HG03139 (cell line): Measurements from ENCODE around the gene CD7.

ENCODE experiments used
- ATAC-seq: cut with Tn5 transposase; IDR thresholded peaks from one replicate; pipeline ENCODE4 v1.9.1; 2021; ENCODE audit not compliant: unreplicated experiment

CD7 gene

DNA sequence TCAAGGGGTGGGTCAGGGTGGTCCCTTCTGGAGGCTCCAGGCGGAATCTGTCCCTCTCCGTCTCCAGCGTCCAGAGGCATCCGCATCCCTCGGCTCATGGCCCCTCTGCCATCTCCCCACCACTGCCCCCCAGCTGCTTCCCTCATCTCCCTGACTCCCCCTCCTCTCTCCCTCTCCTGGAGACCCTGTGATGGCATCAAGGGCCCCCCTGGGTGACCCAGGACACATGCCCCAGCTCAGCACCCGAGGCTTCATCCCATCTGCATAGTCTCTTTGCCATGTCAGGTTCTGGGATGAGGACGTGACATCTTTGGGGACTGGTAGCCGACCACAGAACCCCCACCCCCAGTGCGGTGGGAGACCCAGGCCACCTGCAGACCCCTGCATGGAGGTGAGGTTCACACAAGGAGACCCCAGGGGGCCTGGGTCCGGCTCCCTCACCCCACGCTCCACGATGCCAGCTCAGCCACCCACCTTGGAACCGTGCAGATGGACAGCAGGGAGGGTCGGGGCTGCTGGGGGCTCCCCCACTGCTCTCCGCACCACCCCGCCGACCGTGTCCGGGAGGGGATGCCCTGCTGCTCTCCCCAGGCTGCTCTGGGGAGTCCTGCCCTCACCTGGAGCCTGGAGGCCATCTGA is 12.4 kb upstream of the CD7 start:
- ATAC-seq: no peak

GRCh38 chr17:82328994-82329507 is 11.6 kb upstream of the CD7 start:
- ATAC-seq: no peak

- no peak for ATAC-seq
Measured at GRCh38 chr17:82328141-82328993, 11.0 kb upstream of the CD7 start.

GRCh38 chr17:82327757-82328140 is 10.3 kb upstream of the CD7 start:
- no peak for ATAC-seq

- ATAC-seq: no peak
Measured at GRCh38 chr17:82327289-82327688, 9.9 kb upstream of the CD7 start.

- no peak for ATAC-seq
Measured at GRCh38 chr17:82325286-82326180, 8.1 kb upstream of the CD7 start.

DNA sequence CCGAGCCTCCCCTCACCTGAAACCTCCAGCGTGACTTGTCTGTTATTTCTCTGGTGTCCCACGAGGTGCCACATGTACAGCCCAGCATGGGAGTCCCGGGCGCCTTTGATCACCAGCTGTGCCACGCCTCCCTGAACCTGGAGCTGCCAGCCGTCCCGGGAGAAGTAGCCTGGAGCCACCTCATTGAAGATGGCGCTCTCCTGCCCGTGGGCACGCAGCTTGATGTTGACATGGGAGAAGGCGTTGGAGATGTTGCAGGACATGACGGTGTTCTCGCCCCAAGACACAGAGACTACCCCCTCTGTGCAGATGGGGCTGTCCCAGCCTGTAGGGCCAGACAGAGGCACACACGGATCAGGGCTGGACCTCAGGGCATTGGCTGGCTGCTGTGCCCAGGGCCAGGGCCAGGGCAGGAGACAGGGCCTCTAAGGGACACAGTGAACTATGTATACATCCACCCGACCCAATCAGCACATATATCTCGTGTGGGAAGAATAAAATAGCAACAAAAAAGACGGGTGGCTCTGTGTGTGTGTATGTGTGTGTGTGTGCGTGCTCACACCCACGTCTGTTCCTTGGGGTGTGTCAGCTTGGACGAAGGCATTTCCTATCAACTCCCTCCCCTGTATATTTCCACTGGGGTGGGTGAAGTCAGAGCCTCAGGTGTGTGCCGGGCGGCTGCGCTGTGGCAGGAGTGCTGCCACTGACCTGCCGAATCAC is 7.3 kb upstream of the CD7 start:
- ATAC-seq: no peak

- ATAC-seq: no peak
Measured at GRCh38 chr17:82323514-82324234, 6.3 kb upstream of the CD7 start.

- no peak for ATAC-seq
Measured at GRCh38 chr17:82322526-82323453, 5.4 kb upstream of the CD7 start.

GRCh38 chr17:82321947-82322466 is 4.6 kb upstream of the CD7 start:
- no peak for ATAC-seq

DNA sequence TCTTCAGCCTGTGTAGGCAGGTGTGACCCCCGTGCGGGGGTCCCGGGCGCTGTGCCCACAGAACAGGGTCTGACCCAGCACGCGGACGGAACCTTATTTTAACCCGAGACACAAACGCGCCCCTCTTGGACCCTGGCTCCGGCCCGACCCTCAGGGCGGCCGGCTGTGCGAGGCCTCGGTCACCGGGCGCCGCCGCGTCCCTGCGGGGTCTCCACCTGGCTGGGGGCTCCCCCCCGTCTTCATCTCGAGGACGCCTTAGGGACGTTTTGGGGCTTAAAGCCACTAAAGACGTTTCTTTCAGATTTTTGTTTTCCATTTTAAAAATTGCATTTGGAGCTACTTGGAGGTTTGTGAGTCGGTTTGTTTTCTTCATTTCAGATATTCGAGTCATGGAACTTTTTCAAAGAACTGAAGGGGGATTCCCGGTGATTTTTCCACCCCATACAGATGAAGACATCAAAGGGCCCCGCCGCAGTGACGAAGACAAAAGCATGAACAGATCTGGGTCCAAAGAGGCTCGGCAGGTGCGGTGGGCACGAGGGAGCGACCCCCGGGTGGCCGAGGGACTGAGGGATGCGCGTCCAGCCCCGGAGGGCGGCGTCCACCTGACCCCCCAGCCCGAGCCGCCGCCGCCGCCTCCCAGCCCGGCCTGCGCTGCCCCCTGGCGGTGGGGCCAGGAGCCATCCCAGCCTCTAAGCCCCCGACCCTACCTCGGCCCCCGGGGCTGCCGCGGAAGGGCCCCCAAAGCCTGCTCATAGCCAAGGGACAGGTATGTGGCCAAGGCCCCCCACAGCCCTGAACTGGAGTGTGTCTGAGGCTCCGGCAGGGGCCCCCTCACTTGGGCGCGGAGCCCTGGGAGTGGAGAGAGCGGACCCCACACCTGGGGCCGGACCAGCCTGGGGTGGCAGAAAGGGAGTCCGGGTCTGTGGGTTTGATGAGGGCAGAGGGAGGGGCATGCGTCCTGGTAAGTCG is 3.8 kb upstream of the CD7 start:
- no peak for ATAC-seq

DNA sequence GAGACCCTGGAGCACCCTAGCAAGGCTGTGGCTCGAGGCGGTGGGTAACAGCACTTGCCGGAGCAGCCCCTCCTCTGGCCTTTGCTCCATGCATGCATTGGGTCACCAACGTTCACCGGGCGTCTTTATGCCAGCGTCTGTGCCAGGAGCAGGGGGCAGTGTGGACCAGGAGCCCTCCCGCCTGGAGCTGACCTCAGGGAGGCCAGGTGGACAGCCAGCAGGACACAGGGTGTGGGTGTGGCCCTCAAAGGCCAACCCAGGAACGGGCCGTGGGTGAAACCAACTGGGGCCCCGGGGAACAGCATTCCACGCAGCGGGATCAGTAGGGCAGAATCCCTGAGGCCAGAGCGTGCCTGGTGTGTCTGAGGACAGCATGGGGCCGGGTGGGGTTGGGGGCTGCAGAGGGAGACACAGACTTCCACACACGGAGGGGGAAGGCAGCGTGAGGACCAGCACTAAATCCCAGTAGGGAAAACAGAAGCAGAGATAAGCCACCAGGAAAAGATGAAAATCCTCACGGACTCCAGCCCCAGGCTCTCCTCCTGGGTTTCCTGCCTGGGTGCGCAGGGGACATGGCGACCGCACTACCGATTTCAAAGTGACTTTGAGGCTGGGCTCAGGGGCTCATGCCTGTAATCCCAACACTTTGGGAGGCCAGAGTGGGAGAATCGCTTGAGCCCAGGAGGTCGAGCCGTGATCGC is 2.9 kb upstream of the CD7 start:
- no peak for ATAC-seq

- no peak for ATAC-seq
Measured at GRCh38 chr17:82319619-82320062, 2.2 kb upstream of the CD7 start.

DNA sequence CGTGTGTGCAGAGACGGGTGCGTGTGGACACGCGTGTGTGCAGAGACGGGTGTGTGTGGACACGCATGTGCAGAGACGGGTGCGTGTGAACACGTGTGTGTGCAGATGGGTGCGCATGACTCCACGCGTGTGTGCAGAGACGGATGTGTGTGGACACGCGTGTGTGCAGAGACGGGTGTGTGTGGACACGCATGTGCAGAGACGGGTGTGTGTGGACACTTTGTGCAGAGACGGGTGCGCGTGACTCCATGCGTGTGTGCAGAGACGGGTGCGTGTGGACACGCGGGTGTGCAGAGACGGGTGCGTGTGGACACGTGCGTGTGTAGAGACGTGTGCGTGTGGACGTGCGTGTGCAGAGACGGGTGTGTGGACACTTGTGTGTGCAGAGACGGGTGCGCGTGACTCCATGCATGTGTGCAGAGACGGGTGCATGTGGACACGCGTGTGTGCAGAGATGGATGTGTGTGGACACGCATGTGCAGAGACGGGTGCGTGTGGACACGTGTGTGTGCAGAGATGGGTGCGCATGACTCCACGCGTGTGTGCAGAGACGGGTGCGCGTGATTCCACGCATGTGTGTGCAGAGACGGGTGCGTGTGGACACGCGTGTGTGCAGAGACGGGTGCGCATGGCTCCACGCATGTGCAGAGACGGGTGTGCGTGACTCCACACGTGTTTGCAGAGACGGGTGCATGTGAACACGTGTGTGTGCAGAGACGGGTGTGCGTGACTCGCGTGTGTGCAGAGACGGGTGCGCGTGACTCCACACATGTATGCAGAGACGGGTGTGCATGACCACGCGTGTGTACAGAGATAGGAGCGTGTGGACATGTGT is 1.6 kb upstream of the CD7 start:
- ATAC-seq: no peak

GRCh38 chr17:82318169-82318498 is 726 bp upstream of the CD7 start:
- ATAC-seq: no peak
